Hippocampal formation (tissue), 2 donors: Measurements from ENCODE around the gene MAZ.
A peak's percentile ranks its signal among the peaks of the same experiment; 100 is the strongest.
"Not testable (repeated sequence)": the region's sequence is repeated elsewhere in the genome, so short reads cannot be mapped to it uniquely, and the experiment has no call there.

Experiments
- DNase-seq, 2 donors: peaks; one replicate each; lab custom pipeline; 2025; lab: John Stamatoyannopoulos, UW

The MAZ gene

DNA sequence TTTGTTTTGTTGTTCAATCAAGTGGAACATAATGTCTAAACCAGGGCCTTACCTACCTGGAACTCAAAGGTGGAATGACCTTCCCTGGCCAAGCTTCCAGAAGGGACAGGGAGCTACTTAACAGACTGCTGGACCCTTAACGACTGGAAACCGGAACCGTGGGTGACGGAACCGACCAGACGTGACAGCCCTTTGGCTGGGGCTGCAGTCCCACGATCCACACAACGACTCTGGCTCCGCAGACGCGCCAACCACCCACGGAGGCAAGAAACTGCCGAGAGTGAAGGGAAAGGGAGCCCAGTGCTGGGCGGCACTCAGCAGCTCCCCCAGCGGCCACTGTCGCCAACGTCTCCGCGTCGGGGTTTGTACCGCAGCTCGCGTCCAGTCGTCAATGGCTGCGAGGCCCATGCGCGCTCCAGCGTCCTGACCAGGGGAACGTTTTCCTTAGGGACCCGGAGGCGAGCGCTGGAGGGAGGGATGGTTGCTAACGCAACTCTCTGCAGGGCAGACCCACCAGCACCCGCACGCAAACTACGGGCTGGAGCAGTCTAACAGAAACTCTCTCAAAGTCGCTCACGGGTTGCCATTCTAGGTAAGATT is 21.3 kb upstream of the MAZ start:
- DNase-seq = peak in 1 of 2 donors; percentile 39

DNA sequence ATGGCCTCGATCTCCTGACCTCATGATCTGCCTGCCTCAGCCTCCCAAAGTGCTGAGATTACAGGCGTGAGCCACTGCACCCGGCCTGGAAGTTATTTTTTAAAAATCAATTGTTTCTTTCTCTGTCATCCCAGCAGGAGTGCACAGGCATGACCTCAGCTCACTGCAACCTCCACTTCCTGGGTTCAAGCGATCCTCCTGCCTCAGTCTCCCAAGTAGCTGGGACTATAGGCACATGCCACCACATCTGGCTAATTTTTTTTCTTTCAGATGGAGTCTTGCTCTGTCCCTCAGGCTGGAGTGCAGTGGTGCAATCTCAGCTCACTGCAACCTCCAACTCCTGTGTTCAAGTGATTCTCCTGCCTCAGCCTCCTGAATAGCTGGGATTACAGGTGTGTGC is 19.2 kb upstream of the MAZ start:
- DNase-seq = not testable (repeated sequence)

DNA sequence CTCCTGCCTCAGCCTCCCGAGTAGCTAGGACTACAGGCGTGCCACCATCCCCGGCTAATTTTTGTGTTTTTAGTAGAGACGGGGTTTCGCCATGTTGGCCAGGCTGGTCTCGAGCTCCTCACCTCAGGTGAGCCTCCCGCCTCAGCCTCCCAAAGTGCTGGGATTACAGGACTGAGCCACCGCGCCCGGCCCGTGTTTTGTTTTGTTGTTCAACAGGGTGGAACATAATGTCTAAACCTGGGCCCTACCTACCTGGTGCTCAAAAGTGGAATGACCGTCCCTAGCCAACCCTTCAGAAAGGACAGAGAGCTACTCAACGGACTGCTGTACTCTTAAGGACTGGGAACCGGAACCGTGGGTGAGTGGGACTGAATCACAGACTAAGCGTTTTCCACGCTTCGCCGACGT is 16.6 kb upstream of the MAZ start:
- DNase-seq = no peak

DNA sequence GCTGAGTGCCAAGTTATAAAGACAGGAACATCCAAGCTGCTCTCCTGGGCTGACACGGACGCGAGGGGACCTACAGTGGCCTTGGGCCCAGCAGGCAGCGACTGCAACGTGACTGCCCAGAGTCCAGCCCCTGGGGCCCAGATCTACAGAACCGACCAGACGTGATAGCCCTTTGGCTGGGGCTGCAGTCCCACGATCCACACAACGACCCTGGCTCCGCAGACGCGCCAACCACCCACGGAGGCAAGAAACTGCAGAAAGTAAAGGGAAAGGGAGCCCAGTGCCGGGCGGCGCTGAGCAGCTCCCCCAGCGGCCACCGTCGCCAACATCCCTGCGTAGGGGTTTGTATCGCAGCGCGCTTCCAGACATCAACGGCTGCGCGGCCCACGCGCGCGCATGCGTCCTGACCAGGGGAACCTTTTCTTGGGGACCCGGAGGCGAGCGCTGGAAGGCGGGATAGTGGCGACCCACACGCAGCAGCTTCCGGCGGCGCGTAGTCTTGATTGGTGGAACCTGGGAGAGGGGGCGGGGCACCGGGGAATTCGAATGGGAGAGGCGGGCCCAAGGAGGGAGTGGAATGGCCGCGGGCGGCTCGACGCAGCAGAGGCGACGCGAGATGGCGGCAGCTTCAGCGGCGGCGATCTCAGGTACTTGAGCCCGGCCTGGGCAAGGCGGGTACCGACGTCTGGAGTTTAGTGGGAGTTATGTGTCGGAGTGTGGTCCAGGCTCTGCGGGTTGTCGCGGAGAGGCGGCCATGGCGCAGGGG is 16.0 kb upstream of the MAZ start, which contains the start of gene KIF22:
Gene KIF22 (plus strand): TSS at position 569 of the 766 bp plus-strand sequence. CDS start 9 bp downstream, at position 578.
- DNase-seq = peak; percentile 97 to 99

DNA sequence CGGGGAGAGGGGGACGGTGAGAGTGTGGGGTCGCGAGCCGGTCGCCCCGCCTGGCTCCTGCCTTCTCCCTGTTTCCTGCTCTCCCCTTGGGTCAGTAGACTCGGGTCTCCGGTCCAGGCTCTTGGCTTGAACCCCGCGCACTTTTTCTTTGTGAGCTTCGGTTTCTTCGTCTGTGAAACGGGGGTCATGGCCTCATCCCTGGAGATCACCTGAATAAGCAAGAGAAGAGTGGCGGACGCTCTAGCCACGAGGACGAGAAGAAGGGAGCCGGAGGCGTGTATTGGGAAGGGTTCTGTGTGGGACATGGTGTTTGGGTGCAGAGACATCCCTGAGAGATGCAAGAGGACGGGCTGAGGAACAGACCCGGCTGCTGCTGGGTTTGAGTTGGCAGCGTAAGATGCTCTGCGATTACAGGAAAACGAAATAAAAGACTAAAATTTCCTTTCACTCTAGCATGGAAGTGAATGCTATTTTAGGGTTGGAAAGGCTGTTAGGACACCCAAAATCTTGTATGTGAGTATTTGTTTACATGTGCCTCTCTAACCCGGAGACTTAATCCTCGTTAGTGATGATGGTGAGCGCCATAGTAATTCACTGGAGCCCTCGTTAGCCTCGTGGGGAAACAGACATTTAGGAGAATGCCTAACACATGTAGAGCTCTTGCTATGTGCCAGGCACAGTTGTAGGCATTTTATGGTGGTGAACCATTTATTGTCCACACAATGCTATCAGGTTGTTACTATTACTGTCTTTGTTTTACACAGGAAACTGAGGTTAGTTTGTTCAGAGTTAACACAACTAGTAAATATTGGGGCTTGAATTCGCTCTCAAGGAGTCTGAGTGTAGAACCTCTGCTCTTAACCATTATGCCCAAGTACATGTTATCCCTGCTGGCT is 15.1 kb upstream of the MAZ start:
- DNase-seq = no peak

DNA sequence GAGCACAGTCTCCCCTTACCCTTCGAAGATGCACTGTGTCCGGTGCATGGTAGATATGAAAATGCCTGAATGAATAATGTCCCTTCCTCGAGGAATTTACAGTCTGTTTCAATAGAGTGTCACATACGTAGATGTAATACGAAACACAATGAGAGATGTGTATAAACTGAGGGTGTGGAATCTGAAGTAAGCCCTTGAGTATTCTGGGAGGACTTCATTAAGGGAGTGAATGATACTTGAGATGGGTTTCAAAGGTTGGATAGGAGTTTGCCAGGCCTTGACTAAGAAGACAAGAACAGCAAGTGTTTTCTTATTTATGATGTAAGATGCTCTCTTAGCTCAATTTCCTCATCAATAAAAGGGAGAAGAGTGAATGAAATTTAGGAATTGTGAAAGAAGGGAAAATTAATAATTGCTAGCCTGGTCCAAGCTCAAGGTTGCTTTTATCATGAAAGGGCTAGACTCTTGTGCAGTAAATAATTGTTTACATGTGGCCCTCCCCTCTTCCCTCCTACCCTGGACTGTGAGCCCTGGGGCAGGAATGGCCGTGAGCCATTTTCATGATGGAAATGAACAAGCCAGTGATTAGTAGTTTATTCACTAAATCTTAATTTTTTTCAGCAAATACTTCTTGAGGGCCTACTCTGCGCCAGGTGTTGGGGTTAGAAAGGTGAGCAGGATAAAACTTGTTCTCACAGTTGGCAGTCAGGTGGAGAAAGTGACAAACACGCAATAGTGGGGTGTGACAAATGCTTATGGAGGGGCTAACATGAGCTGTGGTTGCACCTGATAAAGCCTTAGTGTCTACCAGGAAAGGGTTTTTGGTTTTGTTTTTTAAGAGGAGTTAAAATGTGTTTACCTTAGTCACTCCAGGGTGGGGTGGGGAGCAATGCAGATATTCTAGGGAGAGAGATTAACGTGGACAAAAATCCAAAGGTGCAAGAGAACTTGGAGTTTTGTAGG is 14.2 kb upstream of the MAZ start:
- no peak for DNase-seq

DNA sequence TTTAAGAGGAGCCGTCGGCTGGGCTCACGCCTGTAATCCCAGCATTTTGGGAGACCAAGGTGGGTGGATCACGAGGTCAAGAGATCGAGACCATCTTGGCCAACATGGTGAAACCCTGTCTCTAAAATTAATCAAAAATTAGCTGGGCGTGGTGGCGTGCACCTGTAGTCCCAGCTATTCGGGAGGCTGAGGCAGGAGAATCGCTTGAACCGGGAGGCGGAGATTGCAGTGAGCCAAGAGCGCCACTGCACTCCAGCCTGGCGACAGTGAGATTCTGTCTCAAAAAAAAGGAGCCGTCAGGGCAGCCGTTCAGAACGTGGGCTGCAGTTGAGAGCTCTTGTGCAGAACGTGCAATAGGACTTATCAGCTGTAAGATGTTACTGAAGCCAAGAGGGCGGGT is 13.2 kb upstream of the MAZ start:
- DNase-seq = not testable (repeated sequence)

DNA sequence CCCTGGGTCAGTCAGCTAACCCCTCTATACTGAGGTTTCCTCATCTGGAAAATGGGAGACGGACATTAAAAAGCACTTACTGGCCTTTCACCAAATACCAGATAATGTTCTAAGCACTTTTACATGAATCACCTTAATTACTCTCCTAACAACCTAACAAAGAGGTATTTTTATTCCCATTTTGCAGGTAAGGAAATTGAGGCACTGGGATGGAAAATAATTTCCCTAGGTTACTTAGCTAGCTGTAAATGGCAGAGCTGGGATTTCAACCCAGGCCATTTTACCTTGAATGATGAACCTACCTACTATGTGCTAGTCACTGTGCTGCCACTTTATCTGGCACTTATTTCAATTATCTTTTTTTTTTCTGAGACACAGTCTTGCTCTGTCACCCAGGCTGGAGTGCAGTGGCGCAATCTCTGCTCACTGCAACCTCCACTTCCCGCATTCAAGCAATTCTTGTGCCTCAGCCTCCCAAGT is 12.1 kb upstream of the MAZ start:
- DNase-seq = no peak

DNA sequence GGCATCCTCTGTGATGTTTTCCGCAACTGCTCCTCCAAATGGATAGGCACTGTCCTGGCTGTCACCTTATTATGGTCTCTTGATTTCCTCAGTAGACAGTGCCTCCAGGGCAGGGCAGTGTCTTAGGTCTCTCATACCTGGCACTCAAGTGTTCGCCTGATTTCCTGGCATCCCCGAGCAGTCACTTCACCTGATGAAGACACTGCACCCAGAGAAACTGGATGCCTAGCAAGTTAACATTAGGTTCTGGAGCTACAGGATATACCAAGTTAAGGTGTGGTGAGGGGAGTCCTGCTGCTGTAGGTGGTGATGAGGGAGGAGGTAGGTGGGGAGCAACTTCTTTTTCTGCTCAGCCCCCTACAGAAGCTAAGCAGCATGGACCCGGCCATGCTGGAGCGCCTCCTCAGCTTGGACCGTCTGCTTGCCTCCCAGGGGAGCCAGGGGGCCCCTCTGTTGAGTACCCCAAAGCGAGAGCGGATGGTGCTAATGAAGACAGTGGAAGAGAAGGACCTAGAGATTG is 3.9 kb upstream of the MAZ start:
- DNase-seq = no peak

DNA sequence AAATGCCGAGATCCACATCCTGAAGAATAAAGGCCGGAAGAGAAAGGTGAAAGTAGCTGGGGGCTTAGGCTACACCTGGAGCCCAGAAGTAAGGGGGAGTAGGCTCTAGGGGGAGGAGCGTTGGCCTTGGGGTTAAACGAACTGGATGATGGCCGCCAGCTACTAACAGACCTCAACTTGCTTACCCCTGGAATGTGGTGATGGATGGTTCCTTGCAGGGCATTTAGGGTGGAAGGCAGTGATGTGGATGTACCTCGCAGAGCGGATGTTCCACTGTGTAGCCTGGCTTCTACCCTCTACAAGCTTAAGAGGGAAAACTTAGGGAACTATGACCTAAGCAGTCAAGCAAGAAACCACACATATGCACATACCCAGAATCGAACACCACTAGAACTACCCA is 2.3 kb upstream of the MAZ start:
- no peak for DNase-seq

DNA sequence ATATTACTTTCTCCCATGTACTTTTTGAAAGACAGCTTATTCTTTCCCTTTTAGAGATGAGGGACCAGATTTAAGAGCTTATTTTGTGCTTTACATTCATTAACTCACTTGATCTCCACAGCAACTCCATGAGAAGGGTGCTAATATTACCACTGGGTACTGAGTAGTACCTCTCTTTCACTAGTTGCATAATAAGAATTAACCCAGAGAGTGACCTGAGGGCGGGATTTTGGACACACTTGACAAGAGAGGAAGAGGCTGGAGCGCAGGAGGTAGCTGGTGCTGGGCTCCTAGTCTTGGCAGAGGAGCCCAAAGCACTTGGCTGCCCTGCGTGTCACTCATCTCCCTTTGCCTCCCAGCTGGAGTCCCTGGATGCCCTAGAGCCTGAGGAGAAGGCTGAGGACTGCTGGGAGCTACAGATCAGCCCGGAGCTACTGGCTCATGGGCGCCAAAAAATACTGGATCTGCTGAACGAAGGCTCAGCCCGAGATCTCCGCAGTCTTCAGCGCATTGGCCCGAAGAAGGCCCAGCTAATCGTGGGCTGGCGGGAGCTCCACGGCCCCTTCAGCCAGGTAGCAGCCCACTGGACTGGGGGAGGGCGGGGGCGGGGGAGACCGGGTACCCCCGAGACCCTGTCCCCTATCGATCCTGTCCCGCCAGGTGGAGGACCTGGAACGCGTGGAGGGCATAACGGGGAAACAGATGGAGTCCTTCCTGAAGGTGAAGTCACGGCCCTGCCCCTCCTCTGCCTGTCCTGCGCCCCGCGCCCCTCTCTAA is 1.7 kb upstream of the MAZ start:
- peak in 1 of 2 donors; percentile 44 for DNase-seq

DNA sequence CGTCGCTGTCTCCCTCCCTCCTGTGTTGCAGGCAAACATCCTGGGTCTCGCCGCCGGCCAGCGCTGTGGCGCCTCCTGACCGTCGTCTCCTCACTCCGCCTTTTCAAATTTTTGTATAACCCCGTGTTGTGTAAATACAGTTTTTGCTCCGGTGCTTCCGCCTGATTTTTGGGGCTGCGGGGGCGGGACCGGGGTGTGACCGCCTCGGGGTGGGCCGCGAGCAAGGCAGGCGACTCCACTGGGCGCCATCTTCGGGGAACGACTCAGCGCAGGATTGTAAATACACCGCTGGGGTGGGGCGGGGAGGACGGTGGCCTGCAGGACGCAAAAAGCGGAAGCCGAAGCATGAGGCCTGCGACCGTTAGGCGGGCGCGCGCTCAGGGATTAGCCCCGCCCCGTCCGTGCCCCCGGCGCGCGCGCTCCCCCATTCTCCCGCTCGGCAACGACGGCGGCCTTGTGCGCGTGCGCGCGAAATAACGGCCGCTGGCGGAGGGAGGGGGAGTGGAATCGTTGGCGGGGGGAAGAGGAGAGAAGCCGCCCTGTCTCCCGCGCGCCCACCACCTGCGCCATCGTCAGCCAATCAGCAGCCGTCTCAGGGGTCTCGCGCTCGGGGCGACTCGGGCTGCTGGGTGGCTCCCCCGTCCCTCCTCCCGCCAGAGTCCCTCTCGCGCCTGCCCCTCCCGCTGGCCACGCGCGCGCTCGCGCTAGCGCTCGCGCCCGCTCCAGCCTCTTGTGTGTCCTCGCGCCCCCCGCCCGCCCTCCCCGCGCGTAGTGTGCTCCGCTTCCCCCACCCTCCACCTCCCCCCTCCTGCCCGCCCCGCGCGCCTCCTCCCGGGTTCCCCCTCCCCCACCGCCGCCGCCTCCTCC is 864 bp upstream of the MAZ start:
- peak; percentile 94 to 95 for DNase-seq

DNA sequence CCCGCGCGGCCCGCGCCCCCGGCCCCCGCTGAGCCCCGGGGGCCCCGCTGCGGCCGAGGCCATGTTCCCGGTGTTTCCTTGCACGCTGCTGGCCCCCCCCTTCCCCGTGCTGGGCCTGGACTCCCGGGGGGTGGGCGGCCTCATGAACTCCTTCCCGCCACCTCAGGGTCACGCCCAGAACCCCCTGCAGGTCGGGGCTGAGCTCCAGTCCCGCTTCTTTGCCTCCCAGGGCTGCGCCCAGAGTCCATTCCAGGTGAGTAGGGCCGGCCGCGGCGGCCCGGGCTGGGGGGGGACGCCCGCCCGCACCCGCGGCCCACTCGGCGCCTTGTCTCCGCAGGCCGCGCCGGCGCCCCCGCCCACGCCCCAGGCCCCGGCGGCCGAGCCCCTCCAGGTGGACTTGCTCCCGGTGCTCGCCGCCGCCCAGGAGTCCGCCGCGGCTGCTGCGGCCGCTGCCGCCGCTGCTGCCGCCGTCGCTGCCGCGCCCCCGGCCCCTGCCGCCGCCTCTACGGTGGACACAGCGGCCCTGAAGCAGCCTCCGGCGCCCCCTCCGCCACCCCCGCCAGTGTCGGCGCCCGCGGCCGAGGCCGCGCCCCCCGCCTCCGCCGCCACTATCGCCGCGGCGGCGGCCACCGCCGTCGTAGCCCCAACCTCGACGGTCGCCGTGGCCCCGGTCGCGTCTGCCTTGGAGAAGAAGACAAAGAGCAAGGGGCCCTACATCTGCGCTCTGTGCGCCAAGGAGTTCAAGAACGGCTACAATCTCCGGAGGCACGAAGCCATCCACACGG is 504 bp downstream of the MAZ start:
- DNase-seq = peak in 1 of 2 donors; percentile 25

DNA sequence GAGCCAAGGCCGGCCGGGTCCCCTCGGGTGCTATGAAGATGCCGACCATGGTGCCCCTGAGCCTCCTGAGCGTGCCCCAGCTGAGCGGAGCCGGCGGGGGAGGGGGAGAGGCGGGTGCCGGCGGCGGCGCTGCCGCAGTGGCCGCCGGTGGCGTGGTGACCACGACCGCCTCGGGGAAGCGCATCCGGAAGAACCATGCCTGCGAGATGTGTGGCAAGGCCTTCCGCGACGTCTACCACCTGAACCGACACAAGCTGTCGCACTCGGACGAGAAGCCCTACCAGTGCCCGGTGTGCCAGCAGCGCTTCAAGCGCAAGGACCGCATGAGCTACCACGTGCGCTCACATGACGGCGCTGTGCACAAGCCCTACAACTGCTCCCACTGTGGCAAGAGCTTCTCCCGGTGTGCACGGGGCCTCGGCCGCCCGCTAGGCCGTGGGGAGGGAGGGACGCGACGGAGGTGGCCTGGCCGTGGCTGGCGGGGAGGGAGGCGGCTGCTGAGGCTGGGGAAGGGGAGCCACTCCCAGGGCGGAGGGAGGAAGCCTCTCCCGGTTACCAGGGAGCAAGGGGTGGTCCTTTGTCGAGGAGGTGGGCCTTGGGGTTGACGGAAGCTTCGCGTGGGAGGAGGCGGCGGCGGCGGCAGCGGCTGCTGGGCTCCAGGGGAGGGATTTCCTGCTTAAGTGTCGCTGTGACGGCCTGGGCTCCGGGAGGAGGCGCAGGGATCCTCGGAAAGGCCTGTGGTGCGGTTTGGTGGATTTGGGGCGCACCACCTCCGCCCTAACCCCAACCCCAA is 1.3 kb downstream of the MAZ start:
- DNase-seq = peak; percentile 76 to 87

DNA sequence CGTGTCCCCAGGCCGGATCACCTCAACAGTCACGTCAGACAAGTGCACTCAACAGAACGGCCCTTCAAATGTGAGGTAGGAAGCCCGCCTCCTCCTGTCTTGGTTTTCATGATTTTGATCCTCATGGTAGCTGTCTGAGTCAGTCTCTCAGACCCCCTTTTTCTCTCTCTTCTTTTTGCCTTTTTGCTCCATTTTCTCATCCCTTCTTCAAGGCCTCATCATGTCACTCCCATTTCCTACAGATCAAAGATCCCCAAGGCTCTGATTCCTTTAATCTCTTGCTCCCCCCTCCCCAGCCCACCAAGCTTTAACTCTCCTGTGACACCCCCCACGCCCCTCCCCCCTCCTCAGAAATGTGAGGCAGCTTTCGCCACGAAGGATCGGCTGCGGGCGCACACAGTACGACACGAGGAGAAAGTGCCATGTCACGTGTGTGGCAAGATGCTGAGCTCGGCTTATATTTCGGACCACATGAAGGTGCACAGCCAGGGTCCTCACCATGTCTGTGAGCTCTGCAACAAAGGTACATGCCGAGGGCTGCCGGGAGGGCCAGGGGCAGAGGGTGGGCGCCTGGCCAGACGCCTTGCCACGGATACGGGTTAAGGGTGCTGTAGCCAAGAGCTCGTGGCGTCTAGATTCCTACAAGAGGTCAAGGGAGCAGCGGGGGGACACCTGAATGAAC is 2.0 kb downstream of the MAZ start:
- DNase-seq = no peak

DNA sequence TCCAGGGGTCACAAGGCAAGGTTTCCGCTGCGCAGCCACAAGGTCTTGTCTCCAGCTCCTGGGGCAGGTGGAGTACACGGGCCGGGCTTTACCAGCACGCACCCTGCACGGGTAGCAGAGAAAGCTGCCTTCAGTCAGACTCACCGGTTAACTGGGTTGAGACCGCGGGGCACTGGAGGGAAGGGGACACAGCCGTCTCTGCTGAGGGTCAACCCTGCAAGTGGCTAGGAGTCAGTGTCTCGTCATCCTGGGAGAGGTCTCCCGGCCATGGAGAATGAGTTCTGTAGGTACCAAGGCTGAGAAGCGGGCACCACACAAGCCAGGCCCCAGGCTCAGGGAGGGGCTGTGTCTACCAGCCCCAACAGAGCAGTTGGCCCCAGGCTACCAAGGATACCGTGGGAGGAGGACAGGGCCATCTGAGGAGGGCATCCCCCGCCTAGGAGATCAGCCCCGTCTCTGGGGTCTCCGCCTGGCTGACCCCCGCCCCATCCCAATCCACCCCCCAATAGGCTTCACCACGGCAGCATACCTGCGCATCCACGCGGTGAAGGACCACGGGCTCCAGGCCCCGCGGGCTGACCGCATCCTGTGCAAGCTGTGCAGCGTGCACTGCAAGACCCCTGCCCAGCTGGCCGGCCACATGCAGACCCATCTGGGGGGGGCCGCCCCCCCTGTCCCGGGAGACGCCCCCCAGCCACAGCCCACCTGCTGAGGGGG is 2.9 kb downstream of the MAZ start:
- DNase-seq = no peak
